NK-92 treated with Interleukin-12 subunit alpha and Interleukin-12 subunit beta, amount 100 ng/mL, for 24 hours (cell line): ENCODE data around the gene MYO3B.

ENCODE experiments used
- DNase-seq: peaks from one replicate; lab custom pipeline; 2025; lab: John Stamatoyannopoulos, UW

Gene MYO3B

DNA sequence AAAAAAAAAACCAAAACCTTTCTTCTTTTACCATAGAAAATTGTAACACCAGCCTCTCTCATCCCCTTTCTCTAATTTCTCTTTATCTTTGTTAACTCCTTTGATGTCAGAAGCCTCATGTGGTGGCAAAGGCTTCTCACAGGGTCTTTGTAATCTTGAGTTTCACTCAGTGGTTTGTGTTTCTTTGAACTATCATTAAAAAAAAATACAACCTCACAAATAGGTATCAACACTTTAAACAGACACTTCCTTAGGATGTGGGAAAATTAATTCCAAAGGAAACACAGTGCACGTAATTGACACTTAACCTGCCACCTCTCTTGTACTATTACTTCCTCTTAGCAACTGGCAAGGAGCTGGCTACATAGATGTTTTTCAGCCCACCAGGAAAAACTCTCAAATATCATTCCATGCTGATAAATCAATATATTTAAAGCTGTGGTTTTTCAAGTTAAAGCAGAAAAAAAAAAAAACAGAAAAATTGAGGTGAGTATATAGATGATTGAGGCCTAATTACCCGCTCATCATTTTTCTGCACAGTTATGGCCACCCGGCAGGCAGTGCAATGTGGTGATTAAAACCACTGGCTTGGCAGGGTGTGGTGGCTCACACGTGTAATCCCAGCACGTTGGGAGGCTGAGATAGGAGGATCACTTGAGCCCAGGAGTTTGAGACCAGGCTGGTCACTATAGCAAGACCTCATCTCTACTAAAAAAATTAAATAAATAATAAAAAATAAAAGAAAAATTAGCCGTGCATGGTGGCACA is 193.5 kb downstream of the MYO3B start:
- no peak for DNase-seq

DNA sequence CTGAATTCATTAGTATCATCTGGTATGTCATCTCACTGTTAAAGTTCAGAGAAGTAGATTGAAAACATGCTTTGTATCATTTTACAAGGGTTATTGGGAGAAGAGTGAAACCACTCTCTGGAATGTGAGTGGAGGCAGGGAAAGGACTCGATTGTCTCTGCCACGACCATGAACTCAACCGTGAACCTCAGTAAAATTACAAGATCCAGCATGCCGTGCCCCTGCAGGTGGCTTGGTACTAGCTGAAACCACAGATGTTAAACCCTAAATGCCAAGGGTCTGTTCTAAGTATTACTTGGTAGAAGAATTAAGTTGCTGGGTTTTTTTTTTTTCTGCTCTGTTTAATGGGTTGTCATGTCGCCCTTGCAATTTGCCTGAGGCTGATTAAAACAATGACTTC is 197.2 kb downstream of the MYO3B start:
- DNase-seq, result no peak

DNA sequence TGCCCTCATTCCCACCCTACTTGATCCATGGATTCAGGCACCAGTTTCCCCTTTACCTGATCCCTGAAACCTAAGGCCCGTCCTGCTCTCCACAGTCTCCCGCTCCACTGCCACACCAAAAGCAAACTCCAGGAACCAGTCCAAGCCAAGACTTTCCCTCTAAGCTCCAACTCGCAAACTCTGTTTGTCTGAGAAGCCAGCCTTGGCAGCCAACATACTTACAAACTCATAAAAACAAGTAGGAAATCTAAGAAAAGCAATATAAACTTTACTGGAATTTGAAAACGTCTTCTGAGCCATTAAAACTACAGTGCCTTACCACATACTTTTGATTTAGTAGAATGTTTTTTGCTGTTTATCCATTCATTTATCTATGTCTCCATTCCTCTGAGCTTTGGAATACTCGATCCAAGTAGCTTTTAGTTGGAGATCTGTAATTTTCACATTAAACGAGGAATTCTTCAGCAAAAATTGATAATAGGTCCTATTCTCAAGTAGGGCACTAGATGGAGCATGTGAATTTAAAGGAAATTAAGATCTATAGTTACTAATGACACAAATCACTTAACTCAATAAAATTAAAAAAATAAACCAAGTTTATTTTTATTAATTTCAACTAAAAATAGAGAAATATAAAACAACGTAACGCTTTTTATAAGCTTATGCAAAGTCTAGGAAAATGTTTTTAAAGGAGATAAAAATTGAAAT is 199.7 kb downstream of the MYO3B start:
- no peak for DNase-seq

DNA sequence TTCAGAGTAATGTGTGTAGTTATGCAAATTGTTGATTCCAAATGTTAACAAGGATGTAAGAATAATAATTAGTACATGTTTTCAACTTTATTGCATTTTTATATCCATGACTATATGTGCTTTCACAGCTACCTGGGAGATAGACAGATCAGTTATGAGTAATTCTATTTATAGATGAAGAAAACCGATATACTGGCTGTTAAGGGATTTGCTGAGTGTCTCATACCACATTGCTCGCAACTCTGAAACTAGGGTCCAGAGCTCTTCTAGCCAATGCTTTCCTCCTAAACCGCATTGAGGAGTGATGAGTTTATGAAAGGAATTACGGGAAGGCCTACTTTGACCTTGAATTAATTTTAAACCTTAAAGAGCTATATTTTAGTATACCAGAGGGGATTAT is 202.3 kb downstream of the MYO3B start:
- DNase-seq, result no peak

DNA sequence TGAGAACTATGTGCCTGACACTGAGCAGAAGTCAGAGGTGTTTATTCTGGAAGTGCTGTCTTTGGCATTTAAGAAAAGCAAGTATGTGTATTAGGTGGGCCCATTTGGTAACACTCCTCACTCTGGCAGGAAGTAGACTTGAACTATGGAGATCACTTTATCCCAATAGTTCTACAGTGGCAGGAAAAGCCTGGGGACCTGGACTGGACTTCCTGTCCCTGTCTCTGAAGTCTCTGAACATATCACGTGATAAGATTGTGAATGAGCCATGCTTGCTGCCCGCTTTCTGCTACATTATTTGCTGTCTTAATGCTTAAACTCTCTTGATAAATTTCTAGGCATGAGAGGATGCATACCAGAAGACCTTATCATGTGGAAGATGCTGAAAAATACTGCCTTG is 203.7 kb downstream of the MYO3B start:
- no peak for DNase-seq

DNA sequence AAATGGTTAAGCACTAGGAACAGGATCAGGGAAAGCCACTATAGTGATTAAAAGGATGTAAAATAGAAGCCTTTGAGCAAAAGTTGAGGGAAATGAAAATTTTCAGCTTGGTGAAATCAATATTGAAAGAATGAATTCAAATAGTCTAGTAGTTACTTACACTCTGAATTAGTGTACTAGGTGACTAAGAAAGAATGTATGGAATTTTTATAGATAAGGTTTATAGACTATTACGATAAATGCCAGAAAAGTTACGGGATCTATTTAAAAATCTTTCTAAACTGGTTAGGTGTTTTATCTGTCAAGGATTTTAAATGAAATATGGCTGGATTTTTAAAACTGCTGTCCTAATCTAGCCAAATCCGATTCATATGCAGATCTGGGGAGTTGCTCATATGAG is 208.6 kb downstream of the MYO3B start:
- DNase-seq, result no peak

DNA sequence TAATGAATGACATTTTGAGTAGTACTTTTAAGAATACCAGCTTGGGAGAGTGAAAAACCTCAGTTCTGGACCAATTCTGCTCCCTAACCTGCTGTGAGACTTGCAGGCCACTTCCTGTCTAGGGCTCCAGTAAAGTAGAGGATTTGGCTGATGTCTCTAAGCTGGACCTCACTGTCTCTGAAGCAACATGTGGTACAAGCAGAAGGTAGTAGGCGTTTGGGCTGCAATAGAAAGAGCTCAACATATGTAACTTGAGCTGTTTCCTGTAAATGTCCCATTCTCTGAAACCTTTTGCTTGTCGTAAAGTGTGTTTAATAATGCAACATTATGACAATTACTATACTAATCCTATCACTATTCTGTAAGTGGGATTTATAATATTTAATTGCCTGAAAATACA is 213.1 kb downstream of the MYO3B start:
- no peak for DNase-seq

DNA sequence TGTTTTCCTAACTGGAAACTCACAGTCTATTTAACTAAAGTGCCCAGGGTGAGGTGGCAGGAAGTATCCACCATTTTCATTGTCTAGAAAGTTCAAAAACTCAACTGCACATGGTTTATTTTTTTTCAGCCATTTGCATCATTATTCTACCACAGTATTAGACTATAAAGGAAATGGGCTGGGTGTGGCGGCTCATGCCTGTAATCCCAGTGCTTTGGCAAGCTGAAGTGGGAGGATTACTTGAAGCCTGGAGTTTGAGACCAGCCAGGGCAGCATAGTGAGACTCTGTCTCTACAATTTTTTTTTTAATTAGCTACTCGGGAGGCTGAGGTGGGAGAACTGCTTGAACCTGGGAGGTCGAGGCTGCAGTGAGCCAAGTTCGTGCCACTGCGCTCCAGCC is 213.8 kb downstream of the MYO3B start:
- DNase-seq, result no peak

DNA sequence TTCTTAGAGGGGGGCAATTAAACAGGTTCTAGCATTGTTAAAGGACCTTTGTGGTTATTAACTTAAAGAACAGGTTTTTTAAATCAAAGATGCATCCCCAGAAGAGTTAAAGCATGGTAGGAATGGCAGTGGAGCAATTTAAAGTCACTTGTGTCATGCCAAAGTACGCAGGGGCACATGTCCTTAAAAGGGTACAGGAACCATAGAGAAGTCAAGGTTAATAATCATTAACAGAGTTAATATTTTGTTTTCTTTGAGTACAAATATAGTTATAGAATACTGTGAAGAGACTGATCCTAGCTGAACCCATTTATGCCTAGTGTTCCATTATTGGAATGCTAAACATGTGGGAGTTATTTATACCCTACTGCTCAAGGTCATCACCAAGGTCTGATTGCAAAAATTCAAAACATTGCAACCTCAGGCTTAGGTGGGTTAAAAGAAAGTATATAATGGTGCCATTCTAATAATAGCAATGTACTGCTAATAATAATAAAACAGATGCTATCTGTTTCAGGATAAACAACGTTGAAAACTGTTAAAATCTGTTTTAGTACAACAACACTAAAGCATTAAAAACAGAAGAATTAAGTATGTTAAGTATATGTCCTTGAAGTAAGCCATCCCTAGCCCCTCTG is 216.0 kb downstream of the MYO3B start:
- DNase-seq, result no peak

DNA sequence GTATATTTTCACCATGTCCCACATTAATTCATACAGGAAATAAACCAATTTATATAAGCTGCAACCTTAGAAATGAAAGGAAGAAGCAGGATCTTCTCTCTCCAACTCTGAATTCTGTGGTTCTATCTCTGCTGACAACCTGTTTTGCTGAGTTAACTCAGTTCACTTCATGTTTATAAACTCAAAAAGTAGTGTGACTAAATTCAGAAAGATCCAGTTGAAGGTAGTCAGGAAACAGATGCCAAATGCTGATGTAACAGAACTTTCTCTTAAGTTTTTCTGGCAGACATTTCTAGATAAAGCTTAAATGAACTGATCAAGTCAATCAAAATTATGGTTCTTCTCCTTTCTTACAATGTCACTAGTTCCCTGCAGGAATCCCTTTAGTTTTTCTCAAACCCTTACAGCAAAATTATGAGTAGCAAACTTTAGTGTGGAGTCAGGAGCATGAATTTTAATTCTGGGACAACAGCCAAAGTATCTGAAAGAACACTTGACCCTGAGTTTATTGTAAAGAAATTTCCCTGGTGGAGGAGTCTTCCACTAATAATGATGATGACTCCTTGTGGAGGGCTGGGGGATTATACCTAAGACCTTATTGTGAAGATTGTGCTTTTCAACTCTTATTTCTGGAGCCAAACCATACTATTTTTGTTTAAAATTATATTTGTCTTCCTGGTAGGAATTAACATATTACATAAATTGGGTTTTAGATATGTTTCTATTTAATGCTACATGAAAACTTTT is 216.9 kb downstream of the MYO3B start:
- no peak for DNase-seq

DNA sequence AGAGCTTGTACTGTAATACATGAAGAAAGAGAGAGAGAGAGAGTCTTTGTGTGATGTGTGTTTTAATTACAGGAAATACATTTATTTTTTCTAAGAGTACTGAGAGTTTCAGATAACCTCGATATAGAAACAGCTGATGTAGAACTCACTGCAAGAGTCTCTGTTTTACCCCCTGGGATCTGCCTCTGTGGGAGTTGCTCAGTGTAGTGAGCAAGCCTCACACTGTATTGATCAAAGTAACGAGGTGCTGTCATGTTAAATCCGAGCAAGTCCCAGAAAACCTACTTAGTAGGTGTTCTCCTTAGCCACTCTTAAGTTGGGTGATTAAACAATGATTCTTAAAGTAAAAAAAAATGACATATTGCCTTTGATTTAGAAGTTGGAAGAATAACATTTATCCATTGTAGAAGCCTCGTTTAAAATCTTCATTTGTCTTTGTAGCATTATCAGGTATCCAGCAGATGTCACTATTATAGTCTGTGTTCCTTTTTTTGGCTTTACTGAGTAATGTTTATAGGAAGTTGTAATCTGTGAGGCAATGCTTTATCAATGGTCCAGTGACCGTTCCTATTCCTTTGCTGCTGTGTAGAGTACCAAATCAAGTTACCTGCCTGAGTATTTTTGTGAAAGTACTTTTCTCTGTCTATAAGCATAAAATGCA is 219.0 kb downstream of the MYO3B start:
- DNase-seq, result no peak

DNA sequence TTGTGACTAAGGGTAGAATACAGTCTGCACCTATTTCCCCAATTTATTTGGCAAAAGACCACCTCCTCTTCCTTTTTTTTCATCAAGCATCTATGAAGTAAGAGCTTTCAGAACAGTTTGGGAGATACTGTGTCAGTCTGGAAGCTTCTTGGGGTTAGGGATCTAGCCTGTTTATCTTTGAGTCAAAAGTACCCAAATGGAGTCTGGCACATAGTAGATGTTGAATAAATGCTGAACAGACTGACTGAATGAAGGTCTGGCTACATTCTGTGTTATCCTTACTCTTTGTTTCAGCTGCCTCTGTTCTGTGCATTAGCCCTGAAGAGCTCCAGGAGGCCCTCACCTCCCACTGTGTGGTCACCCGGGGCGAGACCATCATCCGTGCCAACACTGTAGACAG is 223.2 kb downstream of the MYO3B start:
- no peak for DNase-seq

DNA sequence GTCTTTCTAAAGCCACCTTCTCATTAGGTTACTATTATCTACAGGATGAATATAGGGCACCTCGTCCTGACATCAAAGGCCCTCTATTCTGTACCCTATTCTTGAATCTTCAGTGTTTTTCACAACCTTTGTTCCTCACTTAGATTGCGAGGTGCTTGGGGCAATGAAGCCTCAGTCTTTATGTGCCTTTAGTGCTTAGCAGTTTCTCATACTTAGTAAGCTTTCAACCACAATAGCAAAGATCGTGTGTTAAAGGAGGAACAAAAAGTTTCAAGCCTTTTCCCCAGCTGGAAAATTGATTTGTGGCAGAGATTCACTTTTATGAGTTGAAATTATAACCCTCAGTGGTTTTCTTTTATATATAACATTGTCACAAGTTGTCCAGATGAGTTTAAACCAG is 226.9 kb downstream of the MYO3B start:
- no peak for DNase-seq

DNA sequence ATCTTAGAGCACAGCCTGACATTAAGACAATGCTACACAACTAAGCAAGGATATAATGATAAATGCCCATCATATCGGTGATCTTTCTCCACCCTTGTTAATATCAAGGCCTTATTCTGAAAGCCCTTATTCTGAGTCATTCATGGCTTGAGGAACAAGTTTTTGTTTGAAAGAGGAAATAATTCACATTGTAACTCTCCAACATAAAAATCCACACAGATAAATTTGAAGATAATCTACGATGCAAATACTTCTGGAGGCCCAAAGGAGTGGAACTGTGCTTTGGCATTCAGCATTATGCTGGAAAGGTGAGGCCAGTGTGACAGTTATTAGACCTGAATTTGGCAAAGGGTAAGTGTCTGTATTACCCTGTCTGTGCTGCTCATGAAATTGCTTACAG is 227.4 kb downstream of the MYO3B start:
- DNase-seq, result no peak

DNA sequence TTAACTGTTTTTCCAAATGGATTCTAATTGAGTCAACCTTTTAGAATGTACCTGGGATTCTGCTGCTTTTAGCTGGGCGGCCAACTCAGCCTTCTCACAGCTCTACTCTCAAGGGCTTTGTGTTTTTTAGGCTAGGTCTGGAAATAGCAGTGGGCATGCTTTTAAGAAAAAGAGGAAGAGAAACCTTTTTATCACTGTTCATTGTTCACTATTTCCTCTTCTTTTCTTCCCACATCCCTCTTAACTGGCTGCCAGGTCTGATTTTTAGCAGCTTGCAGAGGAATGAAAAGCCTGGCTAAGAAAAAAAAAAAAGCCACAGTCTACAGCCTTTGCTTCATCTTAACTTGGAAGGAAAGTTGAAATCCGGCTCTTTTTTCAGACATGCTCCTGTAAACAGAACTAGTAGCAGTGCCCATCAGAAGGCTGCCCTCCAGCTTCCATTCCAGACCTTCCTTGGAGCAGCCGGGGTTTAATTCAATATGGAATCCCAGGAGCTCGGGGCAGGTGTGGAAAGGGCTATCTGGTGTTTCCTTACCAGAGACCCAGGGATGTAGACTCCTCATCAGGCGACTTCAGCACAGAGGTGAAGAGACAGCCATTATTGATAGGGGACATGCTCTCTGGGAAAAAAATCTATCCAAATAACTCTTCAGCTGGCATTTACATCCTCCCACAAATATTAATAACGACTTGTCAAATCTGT is 230.7 kb downstream of the MYO3B start:
- DNase-seq, result no peak

DNA sequence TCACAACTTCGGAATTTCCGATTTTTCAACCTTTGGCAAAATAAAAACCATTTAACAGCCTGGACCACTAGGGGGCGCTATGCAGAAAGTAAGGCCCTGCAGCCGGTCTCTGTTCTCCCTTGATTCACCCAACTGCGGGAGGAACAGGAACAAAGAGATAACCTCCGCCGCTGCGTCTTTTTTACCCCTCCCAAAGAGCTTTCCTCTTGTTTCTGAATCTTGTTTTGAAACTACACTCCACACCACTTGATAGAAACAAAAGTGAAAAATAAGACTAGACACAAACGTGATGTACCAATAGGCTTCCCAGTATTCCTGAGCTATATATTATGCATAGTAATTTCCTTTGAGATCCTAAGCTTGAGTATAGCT is 231.2 kb downstream of the MYO3B start:
- peak; percentile 53 for DNase-seq

DNA sequence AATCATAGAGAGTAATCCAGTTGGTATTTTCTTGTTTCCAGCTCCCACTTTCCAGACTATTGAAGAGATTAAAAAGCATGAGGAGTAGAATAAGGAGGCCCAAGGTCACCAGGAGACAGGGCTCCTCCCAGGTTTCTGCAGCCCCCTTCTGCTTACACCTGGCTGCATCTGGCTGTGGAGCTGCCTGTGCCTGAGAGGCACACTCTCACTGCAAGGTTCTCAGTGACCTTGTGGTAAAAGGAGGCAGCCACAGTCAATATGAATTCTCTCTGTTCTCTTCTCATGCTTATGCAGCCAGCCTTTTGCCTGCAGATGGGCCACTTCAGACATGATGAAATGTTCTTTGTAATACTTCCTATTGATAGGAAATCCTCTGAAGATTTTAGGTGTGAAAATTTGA is 233.7 kb downstream of the MYO3B start:
- no peak for DNase-seq

DNA sequence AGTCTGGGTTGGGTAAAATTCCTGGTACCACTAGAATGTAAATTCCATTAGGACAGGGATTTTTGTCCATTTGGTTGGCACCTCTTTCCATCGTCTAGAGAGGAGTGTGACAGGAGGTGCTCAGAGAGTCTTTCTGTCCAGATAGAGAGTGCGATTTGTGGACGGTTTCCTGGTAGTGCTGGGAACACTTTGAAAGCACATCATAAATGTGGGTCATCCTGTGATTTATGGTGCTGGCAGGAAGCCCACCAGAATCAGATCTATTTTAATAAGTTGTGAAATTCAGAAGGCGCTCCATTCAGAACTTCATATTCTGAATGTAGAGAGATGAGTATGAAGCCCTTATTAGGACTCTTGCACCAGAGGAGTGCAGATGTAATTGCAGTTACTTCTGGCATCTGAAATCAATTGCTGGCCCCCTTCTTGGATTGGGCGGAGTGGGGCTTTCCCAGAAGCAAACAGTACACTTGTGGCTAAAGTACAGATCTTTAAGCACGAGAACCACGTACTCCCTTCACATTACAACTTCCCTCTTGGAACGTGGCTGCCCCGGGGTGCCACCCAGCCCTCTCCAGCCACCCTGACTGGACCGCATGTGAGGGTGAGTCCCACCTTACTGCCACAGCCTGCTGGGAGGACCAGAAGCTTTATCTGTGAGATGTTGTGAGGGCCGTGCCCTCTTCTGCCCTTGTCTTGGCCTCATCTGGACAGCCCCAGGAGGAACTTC is 243.2 kb downstream of the MYO3B start:
- no peak for DNase-seq

DNA sequence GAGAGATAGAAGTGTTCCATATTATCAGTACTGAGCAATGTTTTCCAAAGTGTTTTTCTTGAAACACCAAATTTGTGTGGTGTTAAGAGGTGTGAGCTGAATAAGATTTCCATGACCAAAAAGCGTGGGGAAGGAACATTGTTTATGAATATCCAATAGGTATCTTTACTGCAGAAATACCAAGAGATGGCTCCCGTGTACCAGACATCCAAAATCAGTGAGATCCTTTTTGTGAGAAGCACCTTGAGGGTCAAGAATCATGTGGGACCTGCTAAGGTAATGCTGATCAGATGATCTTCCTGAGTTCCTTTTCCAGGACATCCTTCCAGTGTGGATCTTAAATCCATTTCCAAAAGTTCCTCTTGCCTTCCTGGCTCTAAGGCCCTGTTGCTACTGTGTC is 246.0 kb downstream of the MYO3B start:
- DNase-seq, result no peak

DNA sequence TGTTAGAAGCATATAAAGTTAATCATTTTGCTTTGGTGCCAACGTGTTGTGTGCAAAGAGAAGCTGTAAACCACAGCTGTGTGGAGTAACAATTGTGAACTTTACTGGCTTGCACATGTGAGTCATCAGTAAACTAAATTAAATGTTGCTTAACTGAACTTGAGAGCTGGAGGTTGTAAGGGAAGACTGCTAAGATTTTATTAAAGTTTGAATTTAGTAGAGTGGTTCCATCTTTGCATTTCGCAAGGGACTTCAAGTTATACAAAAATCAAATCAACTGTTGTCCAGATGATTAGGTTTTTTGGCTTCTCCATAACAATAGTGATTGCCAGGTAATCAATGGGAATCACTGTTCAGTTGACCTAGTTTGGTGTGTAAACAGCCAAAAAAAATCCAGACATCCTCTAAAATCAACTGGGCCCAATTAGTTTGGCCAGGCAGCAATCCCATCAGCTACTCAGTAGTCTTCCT is 247.4 kb downstream of the MYO3B start:
- no peak for DNase-seq

DNA sequence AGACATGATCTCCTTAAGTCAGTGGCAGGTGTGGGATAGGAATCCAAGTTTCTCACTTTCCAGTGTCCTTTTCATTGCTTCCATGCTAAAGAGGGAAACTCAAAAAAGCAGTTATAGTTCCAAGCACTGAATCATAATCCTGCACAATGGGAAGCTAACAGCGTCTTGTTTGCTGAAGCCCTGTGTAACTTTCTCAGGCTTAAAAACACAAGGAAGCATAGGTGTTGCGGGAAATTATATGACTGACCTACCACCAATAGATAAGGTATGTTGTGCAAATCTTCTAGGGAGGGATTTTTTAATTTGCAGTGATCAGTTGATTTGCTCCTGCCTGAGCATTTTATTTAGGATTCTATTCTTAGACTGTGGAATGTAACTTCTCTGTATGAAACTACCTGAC is 250.9 kb downstream of the MYO3B start:
- DNase-seq, result no peak
